OCI-LY7 (cell line): ENCODE results near the gene CDC5L. TPM values are rescaled to one million over a fixed set of nuclear protein-coding genes. Genes with fewer than 3 reads are reported as not detected.

Experiments
- Bru-seq: library from RNA; stranded (reverse); fragments of 400-500 nt; gene quantifications from one replicate; lab custom pipeline; 2021; lab: Mats Ljungman, UMichigan
- BruChase-seq, 2 experiments: library from RNA; stranded (reverse); fragments of 400-500 nt; gene quantifications; one replicate each; lab custom pipeline; 2021; lab: Mats Ljungman, UMichigan
- BruUV-seq: library from RNA; stranded (reverse); fragments of 400-500 nt; replicated peaks from 2 replicates; lab custom pipeline; 2021; lab: Mats Ljungman, UMichigan
- CTCF ChIA-PET: fragments of 300-600 bp; sonication (Branson Sonifier 250); formaldehyde crosslinking; loops from one replicate; lab custom pipeline; 2022; ENCODE audit warnings: antibody characterized with exemption; ENCODE audit not compliant: unreplicated experiment; lab: Charles Lee
- POLR2A ChIA-PET: fragments of 300-600 bp; sonication (Branson Sonifier 250); formaldehyde crosslinking; loops from one replicate; lab custom pipeline; 2022; ENCODE audit warnings: antibody characterized with exemption; lab: Charles Lee
- DNase-seq: peaks from one replicate; pipeline ENCODE4 v3.0.0-alpha.2; 2015; ENCODE audit warnings: low spot score
- H2AFZ ChIP-seq: fragments of 200-600 bp; sonication (generic), shearing (Covaris generic); 2 replicates; pipeline ENCODE4 v1.6.1; 2014; ENCODE audit warnings: mild to moderate bottlenecking, antibody characterized with exemption, low read length, moderate library complexity
- H3K27ac ChIP-seq: fragments of 200-600 bp; sonication (generic); 2 replicates; pipeline ENCODE4 v1.5.1; 2014; ENCODE audit warnings: mixed run types, low read depth, mild to moderate bottlenecking, moderate library complexity, low read length, inconsistent platforms; ENCODE audit not compliant: poor library complexity, severe bottlenecking
- H3K36me3 ChIP-seq: fragments of 200-600 bp; sonication (generic); 2 replicates; pipeline ENCODE4 v1.6.1; 2014; ENCODE audit warnings: mild to moderate bottlenecking, antibody characterized with exemption, low read length, moderate library complexity, mixed read lengths; ENCODE audit not compliant: insufficient read depth
- H3K4me1 ChIP-seq: fragments of 200-600 bp; sonication (generic); 2 replicates; pipeline ENCODE4 v1.5.1; 2014; ENCODE audit warnings: mild to moderate bottlenecking, low read length; ENCODE audit not compliant: insufficient read depth, poor library complexity, severe bottlenecking
- H3K4me2 ChIP-seq: fragments of 200-600 bp; sonication (generic); 2 replicates; pipeline ENCODE4 v1.6.1; 2014; ENCODE audit warnings: mild to moderate bottlenecking, low read length
- H3K4me3 ChIP-seq: fragments of 200-600 bp; sonication (generic); 2 replicates; pipeline ENCODE4 v1.5.1; 2014; ENCODE audit warnings: mild to moderate bottlenecking, low read depth, low read length; ENCODE audit not compliant: poor library complexity, severe bottlenecking
- H3K79me2 ChIP-seq: fragments of 200-600 bp; sonication (generic); 2 replicates; pipeline ENCODE4 v1.6.1; 2016; ENCODE audit warnings: low read depth, mild to moderate bottlenecking, low read length, moderate library complexity, mixed read lengths; ENCODE audit not compliant: insufficient read depth
- H3K9me2 ChIP-seq: fragments of 200-600 bp; sonication (generic); 2 replicates; pipeline ENCODE4 v1.6.1; 2016; ENCODE audit warnings: mild to moderate bottlenecking, low read length, mixed read lengths; ENCODE audit not compliant: insufficient read depth
- H3K9me3 ChIP-seq: fragments of 200-600 bp; sonication (generic); 2 replicates; pipeline ENCODE4 v1.6.1; 2014; ENCODE audit warnings: mild to moderate bottlenecking, mixed run types, low read length, mixed read lengths
- H4K20me1 ChIP-seq: fragments of 200-600 bp; sonication (generic); 2 replicates; pipeline ENCODE4 v1.6.1; 2014; ENCODE audit warnings: mild to moderate bottlenecking, antibody characterized with exemption, low read length, moderate library complexity, mixed read lengths; ENCODE audit not compliant: insufficient read depth
- EZH2phosphoT487 ChIP-seq: fragments of 200-600 bp; sonication (generic); IDR thresholded peaks from 2 replicates; pipeline ENCODE4 v1.6.1; 2018; ENCODE audit warnings: low read depth, borderline replicate concordance, mild to moderate bottlenecking, mixed run types, antibody characterized with exemption, low read length, moderate library complexity, mixed read lengths
- intact Hi-C: fragments of 100-400 bp; cut with micrococcal nuclease; formaldehyde crosslinking; loops from one replicate; pipeline ENCODE4 v1.10.0; 2022; ENCODE audit not compliant: unreplicated experiment
- long read RNA-seq: library from polyadenylated mRNA; stranded (forward); transcript quantifications from one replicate; pipeline ENCODE4 v2.0.0, GENCODE V29; 2022
- total RNA-seq, 2 experiments: library from RNA; depleted of rRNA in 1 of 2; stranded (reverse); fragments of >200 nt in 1 of 2; shearing (Covaris generic) in 1 of 2; gene quantifications; 2 replicates each; pipeline ENCODE4 v1.2.3, GENCODE V29; 2014 to 2022
- TF ChIP-seq, protein P1 (sequence below): fragments of 200-600 bp; sonication (generic); conservative IDR thresholded peaks from 2 replicates; pipeline ENCODE4 v1.5.1; 2014; ENCODE audit warnings: mild to moderate bottlenecking, antibody characterized with exemption, low read length, moderate library complexity, mixed read lengths

CDC5L gene
- total RNA-seq (2014; rRNA removed; shearing (Covaris generic)) (21.5 and 22.5 TPM in 2 replicates), total RNA-seq (2022) (23.4 and 24.0 TPM in 2 replicates), Bru-seq, nascent RNA (percentile 90 among the genes with signal in this experiment), BruChase-seq, experiment 1, labeled RNA remaining after a 6-hour chase (percentile 77 among the genes with signal in this experiment), BruChase-seq, experiment 2, labeled RNA remaining after a 2-hour chase (percentile 87 among the genes with signal in this experiment)
- long read RNA-seq, full-length matches to known transcripts, result 76 of 89 reads
- long read RNA-seq, partial matches to known transcripts, result 11 of 89 reads
- long read RNA-seq, other reads (novel, unspliced or antisense), result 2 of 89 reads

DNA sequence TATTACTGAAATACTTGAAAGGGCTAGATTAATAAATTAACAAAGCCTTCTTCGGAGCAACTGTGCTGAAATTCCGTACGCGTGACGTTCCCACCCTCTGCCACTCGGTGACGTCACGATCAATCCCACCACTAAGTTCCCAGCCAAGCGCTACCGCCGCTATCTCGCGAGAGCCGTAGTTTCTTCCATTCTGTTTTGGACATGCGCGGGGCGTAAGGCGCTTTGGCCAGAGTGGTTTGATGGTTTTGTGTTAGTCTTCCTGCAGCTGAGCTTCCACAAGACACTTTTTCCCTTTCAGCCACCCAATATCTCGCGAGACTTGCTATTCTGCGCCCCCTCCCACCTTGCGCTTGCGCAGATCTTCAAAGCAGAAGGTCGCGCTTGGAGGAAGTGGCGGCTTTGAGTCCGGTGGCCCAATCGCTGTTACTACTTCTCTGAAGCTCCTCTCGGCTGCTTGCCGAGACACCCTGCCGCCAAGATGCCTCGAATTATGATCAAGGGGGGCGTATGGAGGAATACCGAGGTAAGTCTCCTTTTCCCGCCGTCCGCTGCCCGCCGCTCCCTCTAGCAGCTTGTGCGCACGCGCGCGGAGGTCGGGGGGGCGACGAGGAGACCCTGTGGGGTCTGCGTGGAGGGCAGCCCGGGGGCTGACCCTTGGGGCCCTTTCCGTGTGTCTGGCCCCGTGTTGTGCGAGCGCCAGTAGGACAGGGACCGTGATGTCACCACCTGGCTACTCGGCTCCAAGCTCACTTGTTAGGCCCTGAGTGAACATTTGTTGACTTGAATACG is at the start of gene CDC5L:
CDC5L (plus strand) TSS at position 361 of the 789 bp plus-strand sequence; CDS start at position 479, 118 bp downstream.
- intact Hi-C loops, result loop anchor here (5.0 kb wide), 1 partner anchor 120 kb away; the partner anchor contains the start of gene NFKBIE
- Histone ChIP-seq H3K9me3 (no peaks in the 10 kb centered on the region), H3K79me2 (peaks cover 37% of the 10 kb centered on the region), H3K4me1 (peaks cover 24% of the 10 kb centered on the region), H3K27ac (peak within 1 kb of the TSS; percentile 86), H3K4me3 (peak within 1 kb of the TSS; percentile 92), H3K36me3 (peaks cover 26% of the 10 kb centered on the region), H2AFZ (peak within 1 kb of the TSS; percentile 96), H3K9me2 (no peaks in the 10 kb centered on the region), H3K4me2 (peak within 1 kb of the TSS; percentile 90), H4K20me1 (peaks cover 23% of the 10 kb centered on the region)
- TF ChIP-seq EZH2phosphoT487, result no peak
- TF ChIP-seq, protein P1, sequence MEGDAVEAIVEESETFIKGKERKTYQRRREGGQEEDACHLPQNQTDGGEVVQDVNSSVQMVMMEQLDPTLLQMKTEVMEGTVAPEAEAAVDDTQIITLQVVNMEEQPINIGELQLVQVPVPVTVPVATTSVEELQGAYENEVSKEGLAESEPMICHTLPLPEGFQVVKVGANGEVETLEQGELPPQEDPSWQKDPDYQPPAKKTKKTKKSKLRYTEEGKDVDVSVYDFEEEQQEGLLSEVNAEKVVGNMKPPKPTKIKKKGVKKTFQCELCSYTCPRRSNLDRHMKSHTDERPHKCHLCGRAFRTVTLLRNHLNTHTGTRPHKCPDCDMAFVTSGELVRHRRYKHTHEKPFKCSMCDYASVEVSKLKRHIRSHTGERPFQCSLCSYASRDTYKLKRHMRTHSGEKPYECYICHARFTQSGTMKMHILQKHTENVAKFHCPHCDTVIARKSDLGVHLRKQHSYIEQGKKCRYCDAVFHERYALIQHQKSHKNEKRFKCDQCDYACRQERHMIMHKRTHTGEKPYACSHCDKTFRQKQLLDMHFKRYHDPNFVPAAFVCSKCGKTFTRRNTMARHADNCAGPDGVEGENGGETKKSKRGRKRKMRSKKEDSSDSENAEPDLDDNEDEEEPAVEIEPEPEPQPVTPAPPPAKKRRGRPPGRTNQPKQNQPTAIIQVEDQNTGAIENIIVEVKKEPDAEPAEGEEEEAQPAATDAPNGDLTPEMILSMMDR, result no peak
- CTCF ChIA-PET, result interaction anchor here (1.0 kb wide), 1 partner anchor 20 kb away, joined by 3 read pairs; no protein-coding TSS in a partner anchor
- no TSS peak for BruUV-seq
- DNase-seq, result peak; percentile 99
- POLR2A ChIA-PET, result interaction anchor here (0.6 to 1.9 kb wide), 7 partner anchors 10 to 163 kb away, joined by 3 to 7 read pairs (median 3); no protein-coding TSS in a partner anchor

GRCh38 chr6:44338228-44339122 is 49.0 kb upstream of the CDC5L start:
- TF ChIP-seq, protein P1, result peak; percentile 86
- no peak for TF ChIP-seq EZH2phosphoT487
- no TSS peak for BruUV-seq
- H3K9me3 ChIP-seq, result no peaks in the 10 kb centered on the region
- no peak overlapping the region for H3K4me2 ChIP-seq
- CTCF ChIA-PET, result interaction anchor here (1.2 kb wide), 1 partner anchor 46 kb away, joined by 3 read pairs; no protein-coding TSS in a partner anchor
- H3K4me3 ChIP-seq, result no peak overlapping the region
- no peaks in the 10 kb centered on the region for H3K4me1 ChIP-seq
- H2AFZ ChIP-seq, result no peak overlapping the region
- no peaks in the 10 kb centered on the region for H4K20me1 ChIP-seq
- DNase-seq, result peak; percentile 80
- intact Hi-C loops, result loop anchor here (1.0 to 5.0 kb wide), 3 partner anchors 70 to 241 kb away; no protein-coding TSS in a partner anchor
- H3K27ac ChIP-seq, result no peak overlapping the region
- no peaks in the 10 kb centered on the region for H3K79me2 ChIP-seq
- H3K36me3 ChIP-seq, result no peaks in the 10 kb centered on the region
- POLR2A ChIA-PET, result no interaction called here
- H3K9me2 ChIP-seq, result no peaks in the 10 kb centered on the region
